Renal cortex interstitium (tissue), 11 donors: Measurements from ENCODE around the gene MAN1A1. TPM values are rescaled to one million over a fixed set of nuclear protein-coding genes. Genes with fewer than 3 reads are reported as not detected.

Experiments used
- DNase-seq, 11 donors: peaks; one replicate each; pipeline ENCODE4 v3.0.0-alpha.2; 2013; ENCODE audit warnings: low read depth in 9 of 11, low spot score in 4 of 11; ENCODE audit errors: extremely low read depth in 1 of 11
- polyA plus RNA-seq, 3 donors: library from polyadenylated mRNA; unstranded; fragments of 120-200 nt; gene quantifications; one replicate each; pipeline ENCODE4 v1.2.1, GENCODE V29; 2013; ENCODE audit not compliant: insufficient read length in 3 of 3

The MAN1A1 gene
- polyA plus RNA-seq, 3 donors, result 78.0 to 94.4 (median 93.6) TPM

- no peak for DNase-seq
These were observed 17.8 kb downstream of the MAN1A1 start for GRCh38 chr6:119331663-119332286.

- no peak for DNase-seq
These were observed 18.9 kb downstream of the MAN1A1 start for GRCh38 chr6:119330520-119331113.

- no peak for DNase-seq
These were observed 19.8 kb downstream of the MAN1A1 start for GRCh38 chr6:119329794-119330180.

- no peak for DNase-seq
These were observed 20.4 kb downstream of the MAN1A1 start for GRCh38 chr6:119328892-119329793.

- DNase-seq, result no peak
These were observed 21.3 kb downstream of the MAN1A1 start for GRCh38 chr6:119328254-119328653.

GRCh38 chr6:119327810-119328209, 21.8 kb downstream of the MAN1A1 start:
- no peak for DNase-seq

GRCh38 chr6:119326291-119327005, 23.1 kb downstream of the MAN1A1 start:
- no peak for DNase-seq

GRCh38 chr6:119325559-119326265, 23.8 kb downstream of the MAN1A1 start:
- no peak for DNase-seq

- DNase-seq, result no peak
These were observed 24.8 kb downstream of the MAN1A1 start for GRCh38 chr6:119324718-119325117.

GRCh38 chr6:119323931-119324330, 25.6 kb downstream of the MAN1A1 start:
- DNase-seq, result no peak

GRCh38 chr6:119323478-119323877, 26.1 kb downstream of the MAN1A1 start:
- no peak for DNase-seq

GRCh38 chr6:119322715-119323350, 26.7 kb downstream of the MAN1A1 start:
- DNase-seq, result no peak

GRCh38 chr6:119322034-119322433, 27.5 kb downstream of the MAN1A1 start:
- no peak for DNase-seq

GRCh38 chr6:119319694-119320093, 29.9 kb downstream of the MAN1A1 start:
- DNase-seq, result no peak

GRCh38 chr6:119318730-119319129, 30.8 kb downstream of the MAN1A1 start:
- no peak for DNase-seq

- no peak for DNase-seq
These were observed 31.4 kb downstream of the MAN1A1 start for GRCh38 chr6:119318176-119318575.

GRCh38 chr6:119317007-119317406, 32.6 kb downstream of the MAN1A1 start:
- DNase-seq, result no peak

- DNase-seq, result no peak
These were observed 34.7 kb downstream of the MAN1A1 start for GRCh38 chr6:119314885-119315272.
